GM18858 (cell line): ENCODE results near the gene FTO.
"Not testable (repeated sequence)": the region's sequence is repeated elsewhere in the genome, so short reads cannot be mapped to it uniquely, and the experiment has no call there.

Experiments
- ATAC-seq: cut with Tn5 transposase; IDR thresholded peaks from one replicate; pipeline ENCODE4 v1.9.1; 2021; ENCODE audit not compliant: unreplicated experiment

Gene FTO

GRCh38 chr16:54169112-54169511 is 465.2 kb downstream of the FTO start:
- ATAC-seq, result no peak

GRCh38 chr16:54171626-54172537 is 467.9 kb downstream of the FTO start:
- ATAC-seq, result no peak

GRCh38 chr16:54173490-54173889 is 469.5 kb downstream of the FTO start:
- no peak for ATAC-seq

GRCh38 chr16:54174201-54174600 is 470.2 kb downstream of the FTO start:
- ATAC-seq, result no peak

GRCh38 chr16:54174750-54175149 is 470.8 kb downstream of the FTO start:
- no peak for ATAC-seq

GRCh38 chr16:54175169-54175551 is 471.2 kb downstream of the FTO start:
- no peak for ATAC-seq

- no peak for ATAC-seq
Measured at GRCh38 chr16:54175552-54176375, 471.8 kb downstream of the FTO start.

- ATAC-seq, result no peak
Measured at GRCh38 chr16:54176376-54176901, 472.5 kb downstream of the FTO start.

- ATAC-seq, result no peak
Measured at GRCh38 chr16:54177052-54177861, 473.3 kb downstream of the FTO start.

GRCh38 chr16:54177862-54178477 is 474.0 kb downstream of the FTO start:
- no peak for ATAC-seq

GRCh38 chr16:54178478-54178976 is 474.6 kb downstream of the FTO start:
- ATAC-seq, result no peak

- no peak for ATAC-seq
Measured at GRCh38 chr16:54180421-54181359, 476.7 kb downstream of the FTO start.

- ATAC-seq, result not testable (repeated sequence)
Measured at GRCh38 chr16:54181683-54182329, 477.9 kb downstream of the FTO start.

GRCh38 chr16:54185045-54185444 is 481.1 kb downstream of the FTO start:
- ATAC-seq, result no peak

- ATAC-seq, result no peak
Measured at GRCh38 chr16:54191163-54191562, 487.2 kb downstream of the FTO start.

- ATAC-seq, result no peak
Measured at GRCh38 chr16:54191592-54191991, 487.6 kb downstream of the FTO start.

- no peak for ATAC-seq
Measured at GRCh38 chr16:54193013-54193664, 489.2 kb downstream of the FTO start.

GRCh38 chr16:54193665-54194333 is 489.8 kb downstream of the FTO start:
- ATAC-seq, result peak; percentile 49
